SU-DHL-6 (cell line): ENCODE data around the gene CBX7.

Experiments used
- CTCF ChIP-seq: fragments of 200-600 bp; sonication (generic); IDR thresholded peaks from one replicate; pipeline ENCODE4 v1.5.1; 2017; ENCODE audit warnings: antibody characterized with exemption, mild to moderate bottlenecking, low read length, moderate library complexity; ENCODE audit not compliant: insufficient read depth, poor library complexity, severe bottlenecking
- EZH2phosphoT487 ChIP-seq: fragments of 200-600 bp; sonication (generic), shearing (Covaris generic); conservative IDR thresholded peaks from 2 replicates; pipeline ENCODE4 v1.6.1; 2018; ENCODE audit warnings: mild to moderate bottlenecking, antibody characterized with exemption, low read length, moderate library complexity, mixed read lengths

- no peak for TF ChIP-seq CTCF
- TF ChIP-seq EZH2phosphoT487: no peak
Measured at GRCh38 chr22:39130892-39131855, 21.3 kb downstream of the CBX7 start.
